ENCODE measurements around the gene TGIF2.
A peak's percentile ranks its signal among the peaks of the same experiment; 100 is the strongest.
"Not testable (repeated sequence)": the region's sequence is repeated elsewhere in the genome, so short reads cannot be mapped to it uniquely, and the experiment has no call there.

The TGIF2 gene

DNA sequence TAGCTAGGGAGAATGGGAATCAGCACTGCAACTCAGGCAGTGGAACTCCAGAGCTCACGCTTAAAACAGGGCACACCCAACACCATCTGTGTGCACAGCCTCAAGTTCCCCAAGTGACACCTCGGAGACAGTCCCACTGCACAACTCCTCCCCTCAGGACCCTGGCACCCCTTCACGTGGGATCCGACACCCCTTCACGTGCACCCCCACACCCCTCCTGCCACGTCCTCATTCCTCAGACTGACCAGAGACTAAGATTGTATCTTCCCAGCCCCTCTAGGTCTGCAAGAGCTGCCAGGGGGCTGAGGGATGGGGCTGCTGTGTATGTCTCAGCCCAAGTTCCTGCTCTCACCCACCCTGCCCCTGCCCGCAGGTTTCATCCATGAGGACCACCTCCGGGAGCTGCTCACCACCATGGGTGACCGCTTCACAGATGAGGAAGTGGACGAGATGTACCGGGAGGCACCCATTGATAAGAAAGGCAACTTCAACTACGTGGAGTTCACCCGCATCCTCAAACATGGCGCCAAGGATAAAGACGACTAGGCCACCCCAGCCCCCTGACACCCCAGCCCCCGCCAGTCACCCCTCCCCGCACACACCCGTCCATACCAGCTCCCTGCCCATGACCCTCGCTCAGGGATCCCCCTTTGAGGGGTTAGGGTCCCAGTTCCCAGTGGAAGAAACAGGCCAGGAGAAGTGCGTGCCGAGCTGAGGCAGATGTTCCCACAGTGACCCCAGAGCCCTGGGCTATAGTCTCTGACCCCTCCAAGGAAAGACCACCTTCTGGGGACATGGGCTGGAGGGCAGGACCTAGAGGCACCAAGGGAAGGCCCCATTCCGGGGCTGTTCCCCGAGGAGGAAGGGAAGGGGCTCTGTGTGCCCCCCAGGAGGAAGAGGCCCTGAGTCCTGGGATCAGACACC, 24.4 kb upstream of the TGIF2 start:
- no peak overlapping the region for H3K9ac ChIP-seq (ENCODE audit: low read length)
- peaks cover 48% of the 10 kb centered on the region for H3K36me3 ChIP-seq (ENCODE audit: control insufficient read depth, insufficient read depth, low read length)
- peaks cover 6% of the 10 kb centered on the region for H3K4me1 ChIP-seq (ENCODE audit: control insufficient read depth, insufficient read depth, low read length)
- no peaks in the 10 kb centered on the region for H3K27me3 ChIP-seq (ENCODE audit: control insufficient read depth, insufficient read depth, low read length)
- H3K4me3 ChIP-seq (ENCODE audit: low read depth, low read length): no peak overlapping the region
- no peak overlapping the region for H3K27ac ChIP-seq (ENCODE audit: low read depth, low read length)
- H3K9me3 ChIP-seq (ENCODE audit: control insufficient read depth, insufficient read depth, low read depth, low read length): no peaks in the 10 kb centered on the region

DNA sequence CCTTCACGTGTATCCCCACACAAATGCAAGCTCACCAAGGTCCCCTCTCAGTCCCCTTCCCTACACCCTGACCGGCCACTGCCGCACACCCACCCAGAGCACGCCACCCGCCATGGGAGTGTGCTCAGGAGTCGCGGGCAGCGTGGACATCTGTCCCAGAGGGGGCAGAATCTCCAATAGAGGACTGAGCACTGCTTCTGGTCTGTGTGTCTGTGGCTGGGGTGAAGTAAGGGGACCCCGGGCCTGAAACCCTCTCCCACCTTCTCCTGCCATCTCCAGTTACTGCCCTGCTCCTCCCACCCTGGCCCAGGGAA, 23.8 kb upstream of the TGIF2 start:
- Histone ChIP-seq H3K27ac (ENCODE audit: low read depth, low read length) (no peak overlapping the region), H3K27me3 (ENCODE audit: control insufficient read depth, insufficient read depth, low read length) (no peaks in the 10 kb centered on the region), H3K9me3 (ENCODE audit: control insufficient read depth, insufficient read depth, low read depth, low read length) (no peaks in the 10 kb centered on the region), H3K36me3 (ENCODE audit: control insufficient read depth, insufficient read depth, low read length) (peaks cover 44% of the 10 kb centered on the region), H3K4me3 (ENCODE audit: low read depth, low read length) (no peak overlapping the region), H3K9ac (ENCODE audit: low read length) (no peak overlapping the region), H3K4me1 (ENCODE audit: control insufficient read depth, insufficient read depth, low read length) (peaks cover under 1% of the 10 kb centered on the region; the same call in 1 of the 2 replicates)

DNA sequence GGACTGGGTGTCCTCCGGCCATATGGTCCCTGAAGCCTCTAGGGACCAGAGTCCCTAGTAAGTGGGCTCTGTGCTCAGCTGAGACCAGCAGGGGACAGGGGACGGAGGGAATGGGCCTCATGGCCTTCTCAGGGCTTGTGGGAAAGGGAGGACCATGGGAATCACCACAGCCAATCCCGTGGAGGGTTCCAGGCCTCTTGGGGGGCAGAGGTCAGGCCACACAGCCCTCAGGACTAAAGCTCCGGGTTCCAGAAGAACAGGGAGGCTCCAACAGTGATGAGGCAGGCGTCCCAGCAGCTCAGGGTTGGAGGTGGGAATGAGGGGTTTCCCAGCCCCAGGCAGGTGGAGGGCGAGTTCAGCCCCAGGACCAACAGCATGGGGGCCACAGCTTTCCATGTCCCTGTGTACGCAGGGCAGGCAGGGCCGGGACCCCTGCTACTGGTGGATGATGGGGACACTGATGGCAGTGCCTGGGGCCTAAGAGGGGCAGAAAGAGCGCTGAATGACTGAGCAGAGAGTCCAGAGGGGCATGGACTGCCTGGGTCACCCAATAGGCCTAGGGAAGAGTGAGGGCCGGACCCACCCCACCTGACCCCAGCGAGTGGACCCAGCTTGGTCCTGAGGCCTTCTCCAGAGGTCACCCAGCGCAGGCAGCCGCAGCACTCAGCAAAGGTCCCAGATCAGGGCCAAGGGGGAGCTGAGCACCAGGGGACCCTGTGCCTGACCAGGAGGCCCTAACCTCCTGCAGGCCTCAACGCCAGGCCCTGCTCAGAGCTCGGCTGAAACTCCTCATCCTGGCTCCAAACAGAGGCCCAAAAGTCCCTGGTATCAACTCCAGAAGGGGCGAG, 23.2 kb upstream of the TGIF2 start:
- no peak overlapping the region for H3K9ac ChIP-seq (ENCODE audit: low read length)

DNA sequence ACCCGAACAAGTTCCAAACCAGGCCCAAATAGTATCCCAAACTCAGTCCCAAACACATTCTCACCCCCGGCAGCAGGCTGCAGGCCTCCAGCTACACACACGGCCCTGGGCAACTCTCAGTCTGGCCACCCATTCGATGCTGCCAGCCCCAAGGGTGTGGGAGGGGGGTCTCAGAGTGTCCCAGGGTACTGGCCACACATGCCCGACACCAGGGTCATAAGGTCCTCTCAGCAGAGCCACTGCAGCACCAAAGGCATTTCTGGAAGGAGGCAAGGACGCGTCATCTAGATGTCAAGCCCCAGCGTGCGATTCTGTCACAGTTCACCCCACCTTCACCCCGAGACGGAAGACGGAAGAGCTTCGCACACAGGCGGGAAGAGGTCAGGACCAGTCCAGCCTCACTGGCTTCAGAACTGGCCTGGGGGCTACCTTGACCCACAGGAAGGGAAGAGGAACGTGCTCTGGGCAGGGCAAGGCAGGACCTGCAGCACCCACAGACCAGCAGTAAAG, 22.6 kb upstream of the TGIF2 start:
- Histone ChIP-seq H3K9me3 (ENCODE audit: control insufficient read depth, insufficient read depth, low read depth, low read length) (no peaks in the 10 kb centered on the region), H3K27ac (ENCODE audit: low read depth, low read length) (no peak overlapping the region), H3K9ac (ENCODE audit: low read length) (no peak overlapping the region), H3K4me3 (ENCODE audit: low read depth, low read length) (no peak overlapping the region), H3K4me1 (ENCODE audit: control insufficient read depth, insufficient read depth, low read length) (no peaks in the 10 kb centered on the region), H3K27me3 (ENCODE audit: control insufficient read depth, insufficient read depth, low read length) (no peaks in the 10 kb centered on the region), H3K36me3 (ENCODE audit: control insufficient read depth, insufficient read depth, low read length) (peaks cover 38% of the 10 kb centered on the region)

More for the DNA sequence above, 23.2 kb upstream of the TGIF2 start:
- H3K36me3 ChIP-seq (ENCODE audit: control insufficient read depth, insufficient read depth, low read length): peaks cover 39% of the 10 kb centered on the region
- H3K4me1 ChIP-seq (ENCODE audit: control insufficient read depth, insufficient read depth, low read length): no peaks in the 10 kb centered on the region
- no peak overlapping the region for H3K27ac ChIP-seq (ENCODE audit: low read depth, low read length)
- H3K27me3 ChIP-seq (ENCODE audit: control insufficient read depth, insufficient read depth, low read length): no peaks in the 10 kb centered on the region
- no peak overlapping the region for H3K4me3 ChIP-seq (ENCODE audit: low read depth, low read length)
- H3K9me3 ChIP-seq (ENCODE audit: control insufficient read depth, insufficient read depth, low read depth, low read length): no peaks in the 10 kb centered on the region

DNA sequence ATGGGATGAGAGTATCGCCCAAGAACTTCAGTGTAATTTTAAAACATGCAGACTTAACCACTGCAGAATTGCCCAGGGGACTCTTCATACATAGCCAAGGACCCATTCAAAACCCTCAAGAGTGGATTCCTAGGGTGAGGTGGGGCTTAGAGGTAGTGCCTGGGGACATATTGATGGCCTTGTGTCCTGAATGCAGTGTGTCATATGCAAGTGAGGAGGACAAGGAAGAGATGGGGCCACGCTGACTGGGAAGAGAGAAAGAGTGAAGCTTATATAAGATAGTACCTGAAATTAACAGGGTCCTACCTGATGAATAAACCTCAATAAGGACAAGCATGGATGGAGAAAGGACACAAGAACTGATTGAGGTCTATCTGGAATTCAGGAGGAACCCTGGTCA, 18.1 kb upstream of the TGIF2 start:
- no peaks in the 10 kb centered on the region for H3K9me3 ChIP-seq (ENCODE audit: control insufficient read depth, insufficient read depth, low read depth, low read length)
- H3K9ac ChIP-seq (ENCODE audit: low read length): no peak overlapping the region
- no peak overlapping the region for H3K4me3 ChIP-seq (ENCODE audit: low read depth, low read length)
- 0 out of 2 replicates have a peak, but pooled peaks cover 4% of the 10 kb centered on the region for H3K36me3 ChIP-seq (ENCODE audit: control insufficient read depth, insufficient read depth, low read length)
- no peaks in the 10 kb centered on the region for H3K27me3 ChIP-seq (ENCODE audit: control insufficient read depth, insufficient read depth, low read length)
- H3K27ac ChIP-seq (ENCODE audit: low read depth, low read length): no peak overlapping the region
- H3K4me1 ChIP-seq (ENCODE audit: control insufficient read depth, insufficient read depth, low read length): no peaks in the 10 kb centered on the region; the same call in 1 of the 2 replicates

DNA sequence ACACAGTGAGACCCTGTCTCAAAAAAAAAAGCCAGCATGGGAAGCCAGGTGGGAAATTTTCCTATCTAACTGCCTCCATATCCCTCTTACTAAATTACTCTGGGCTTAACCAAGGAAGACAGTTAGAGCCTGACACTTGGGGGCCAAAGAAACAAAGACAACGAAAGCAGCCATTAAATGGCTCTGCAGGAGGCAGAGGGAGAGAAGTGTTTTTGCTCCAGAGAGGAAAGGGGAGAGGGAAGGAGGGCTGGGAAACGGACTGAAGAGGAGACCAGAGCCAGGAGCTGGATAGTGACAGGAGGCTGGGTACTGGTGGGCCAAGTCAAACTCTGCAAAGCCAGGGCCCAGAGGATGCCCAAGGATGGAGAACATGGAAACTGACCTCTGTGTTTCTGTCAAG, 10.7 kb upstream of the TGIF2 start:
- Histone ChIP-seq H3K4me1 (ENCODE audit: control insufficient read depth, insufficient read depth, low read length) (peaks cover 14% of the 10 kb centered on the region), H3K27me3 (ENCODE audit: control insufficient read depth, insufficient read depth, low read length) (no peaks in the 10 kb centered on the region), H3K4me3 (ENCODE audit: low read depth, low read length) (no peak overlapping the region), H3K9me3 (ENCODE audit: control insufficient read depth, insufficient read depth, low read depth, low read length) (peaks cover 15% of the 10 kb centered on the region), H3K27ac (ENCODE audit: low read depth, low read length) (peak overlapping the region; percentile 37; the same call in 1 of the 2 replicates), H3K36me3 (ENCODE audit: control insufficient read depth, insufficient read depth, low read length) (no peaks in the 10 kb centered on the region; the same call in 1 of the 2 replicates), H3K9ac (ENCODE audit: low read length) (no peak overlapping the region)

DNA sequence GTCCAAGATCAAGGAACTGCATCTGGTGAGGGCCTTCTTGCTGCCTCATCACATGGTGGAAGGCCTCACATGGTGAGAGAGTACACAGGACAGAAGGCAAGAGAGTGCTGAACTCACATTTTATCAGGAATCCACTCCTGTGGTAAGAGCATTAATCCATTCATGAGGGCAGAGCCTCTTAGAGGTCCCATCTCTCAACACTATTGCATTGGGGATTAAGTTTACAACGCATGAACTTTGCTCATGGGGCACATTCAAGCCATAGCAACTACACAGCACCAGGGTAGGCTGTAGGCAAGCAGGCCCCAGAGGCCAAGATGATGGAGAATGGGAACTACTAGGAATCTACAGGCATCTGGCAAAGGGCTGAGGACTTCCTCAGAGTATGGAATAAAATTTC, 10.0 kb upstream of the TGIF2 start:
- no peaks in the 10 kb centered on the region; the same call in 1 of the 2 replicates for H3K36me3 ChIP-seq (ENCODE audit: control insufficient read depth, insufficient read depth, low read length)
- peaks cover 15% of the 10 kb centered on the region for H3K9me3 ChIP-seq (ENCODE audit: control insufficient read depth, insufficient read depth, low read depth, low read length)
- H3K4me1 ChIP-seq (ENCODE audit: control insufficient read depth, insufficient read depth, low read length): peaks cover 14% of the 10 kb centered on the region
- H3K27ac ChIP-seq (ENCODE audit: low read depth, low read length): no peak overlapping the region
- no peak overlapping the region for H3K4me3 ChIP-seq (ENCODE audit: low read depth, low read length)
- no peaks in the 10 kb centered on the region for H3K27me3 ChIP-seq (ENCODE audit: control insufficient read depth, insufficient read depth, low read length)
- no peak overlapping the region for H3K9ac ChIP-seq (ENCODE audit: low read length)

DNA sequence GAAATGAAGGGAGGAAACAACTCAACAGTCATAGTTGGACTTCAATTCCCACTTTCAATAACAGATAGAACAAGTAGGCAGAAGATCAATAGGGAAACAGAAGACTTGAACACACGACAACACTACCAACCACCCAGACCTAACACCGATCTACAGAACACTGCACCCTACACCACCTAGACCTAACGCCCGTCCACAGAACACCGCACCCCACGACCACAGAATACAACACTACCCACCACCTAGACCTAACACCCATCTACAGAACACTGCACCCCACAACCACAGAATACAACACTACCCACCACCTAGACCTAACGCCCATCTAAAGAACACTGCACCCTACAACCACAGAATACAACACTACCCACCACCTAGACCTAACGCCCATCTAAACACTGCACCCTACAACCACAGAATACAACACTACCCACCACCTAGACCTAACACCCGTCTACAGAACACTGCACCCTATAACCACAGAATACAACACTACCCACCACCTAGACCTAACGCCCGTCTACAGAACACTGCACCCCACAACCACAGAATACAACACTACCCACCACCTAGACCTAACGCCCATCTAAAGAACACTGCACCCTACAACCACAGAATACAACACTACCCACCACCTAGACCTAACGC, 9.2 kb upstream of the TGIF2 start:
- H3K4me3 ChIP-seq (ENCODE audit: low read depth, low read length); H3K36me3 ChIP-seq (ENCODE audit: control insufficient read depth, insufficient read depth, low read length); H3K9ac ChIP-seq (ENCODE audit: low read length); H3K27me3 ChIP-seq (ENCODE audit: control insufficient read depth, insufficient read depth, low read length); H3K27ac ChIP-seq (ENCODE audit: low read depth, low read length): not testable (repeated sequence)
- Histone ChIP-seq H3K4me1 (ENCODE audit: control insufficient read depth, insufficient read depth, low read length) (peaks cover 14% of the 10 kb centered on the region), H3K9me3 (ENCODE audit: control insufficient read depth, insufficient read depth, low read depth, low read length) (peaks cover 15% of the 10 kb centered on the region)

DNA sequence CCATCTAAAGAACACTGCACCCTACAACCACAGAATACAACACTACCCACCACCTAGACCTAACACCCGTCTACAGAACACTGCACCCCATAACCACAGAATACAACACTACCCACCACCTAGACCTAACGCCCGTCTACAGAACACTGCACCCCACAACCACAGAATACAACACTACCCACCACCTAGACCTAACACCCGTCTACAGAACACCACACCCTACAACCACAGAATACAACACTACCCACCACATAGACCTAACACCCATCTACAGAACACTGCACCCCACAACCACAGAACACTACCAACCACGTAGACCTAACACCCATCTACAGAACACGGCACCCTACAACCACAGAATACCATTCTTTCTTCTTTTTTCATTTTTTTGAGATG, 8.7 kb upstream of the TGIF2 start:
- H3K9me3 ChIP-seq (ENCODE audit: control insufficient read depth, insufficient read depth, low read depth, low read length): peaks cover 15% of the 10 kb centered on the region
- H3K27me3 ChIP-seq (ENCODE audit: control insufficient read depth, insufficient read depth, low read length); H3K27ac ChIP-seq (ENCODE audit: low read depth, low read length); H3K9ac ChIP-seq (ENCODE audit: low read length); H3K36me3 ChIP-seq (ENCODE audit: control insufficient read depth, insufficient read depth, low read length); H3K4me3 ChIP-seq (ENCODE audit: low read depth, low read length): not testable (repeated sequence)
- peaks cover 19% of the 10 kb centered on the region for H3K4me1 ChIP-seq (ENCODE audit: control insufficient read depth, insufficient read depth, low read length)

DNA sequence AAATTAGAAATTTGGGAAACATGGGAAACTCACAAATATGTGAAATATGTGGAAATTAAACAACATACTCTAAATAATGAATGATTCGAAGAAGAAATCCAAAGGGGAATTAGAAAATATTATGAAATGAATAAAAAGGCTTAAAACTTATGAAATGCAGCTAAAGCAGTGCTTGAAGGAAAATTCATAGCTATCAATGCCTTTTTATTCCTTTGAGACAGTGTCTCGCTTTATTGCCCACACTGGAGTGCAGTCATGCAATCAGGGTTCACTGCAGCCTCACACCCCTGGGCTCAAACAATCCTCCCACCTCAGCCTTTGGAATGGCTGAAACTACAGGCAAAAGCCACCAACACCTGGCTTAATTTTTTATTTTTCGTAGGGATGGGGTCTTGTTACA, 7.9 kb upstream of the TGIF2 start:
- Histone ChIP-seq H3K9ac (ENCODE audit: low read length) (no peak overlapping the region), H3K4me1 (ENCODE audit: control insufficient read depth, insufficient read depth, low read length) (peaks cover 25% of the 10 kb centered on the region), H3K4me3 (ENCODE audit: low read depth, low read length) (no peak overlapping the region), H3K36me3 (ENCODE audit: control insufficient read depth, insufficient read depth, low read length) (no peaks in the 10 kb centered on the region; the same call in 1 of the 2 replicates), H3K9me3 (ENCODE audit: control insufficient read depth, insufficient read depth, low read depth, low read length) (peaks cover 15% of the 10 kb centered on the region), H3K27ac (ENCODE audit: low read depth, low read length) (no peak overlapping the region), H3K27me3 (ENCODE audit: control insufficient read depth, insufficient read depth, low read length) (no peaks in the 10 kb centered on the region)

All from HUES6 (cell line).